HEK293 (cell line): Measurements from ENCODE around the gene TALDO1.
A peak's percentile ranks its signal among the peaks of the same experiment; 100 is the strongest.

ENCODE experiments used
- GLIS1 ChIP-seq: fragments of 450-650 bp; formaldehyde crosslinking; IDR thresholded peaks from 2 replicates; pipeline ENCODE4 v1.5.1; 2016; ENCODE audit warnings: missing biosample characterization, missing genetic modification characterization
- KLF1 ChIP-seq: fragments of 450-650 bp; formaldehyde crosslinking; IDR thresholded peaks from 2 replicates; pipeline ENCODE4 v1.5.1; 2016; ENCODE audit warnings: missing biosample characterization, missing genetic modification characterization
- KLF8 ChIP-seq: fragments of 450-650 bp; formaldehyde crosslinking; IDR thresholded peaks from 2 replicates; pipeline ENCODE4 v1.5.1; 2016; ENCODE audit warnings: missing biosample characterization, missing genetic modification characterization
- KLF9 ChIP-seq: fragments of 450-650 bp; formaldehyde crosslinking; IDR thresholded peaks from 2 replicates; pipeline ENCODE4 v1.5.1; 2016; ENCODE audit warnings: missing biosample characterization, missing genetic modification characterization, low read depth
- SCRT1 ChIP-seq: fragments of 450-650 bp; formaldehyde crosslinking; IDR thresholded peaks from 2 replicates; pipeline ENCODE4 v1.5.1; 2016; ENCODE audit warnings: missing biosample characterization, missing genetic modification characterization, borderline replicate concordance
- SP2 ChIP-seq: fragments of 450-650 bp; formaldehyde crosslinking; IDR thresholded peaks from 2 replicates; pipeline ENCODE4 v1.5.1; 2016; ENCODE audit warnings: missing biosample characterization, missing genetic modification characterization
- SP7 ChIP-seq: fragments of 450-650 bp; formaldehyde crosslinking; IDR thresholded peaks from 2 replicates; pipeline ENCODE4 v1.5.1; 2016; ENCODE audit warnings: missing biosample characterization, missing genetic modification characterization
- ZBTB17 ChIP-seq: fragments of 450-650 bp; formaldehyde crosslinking; IDR thresholded peaks from 2 replicates; pipeline ENCODE4 v1.5.1; 2016; ENCODE audit warnings: missing biosample characterization, missing genetic modification characterization
- ZBTB7A ChIP-seq: fragments of 450-650 bp; formaldehyde crosslinking; IDR thresholded peaks from 2 replicates; pipeline ENCODE4 v1.5.1; 2016; ENCODE audit warnings: low read depth, missing biosample characterization, missing genetic modification characterization
- ZIC2 ChIP-seq: fragments of 450-650 bp; formaldehyde crosslinking; IDR thresholded peaks from 2 replicates; pipeline ENCODE4 v1.5.1; 2016; ENCODE audit warnings: missing biosample characterization, missing genetic modification characterization
- ZNF341 ChIP-seq: fragments of 450-650 bp; formaldehyde crosslinking; IDR thresholded peaks from 2 replicates; pipeline ENCODE4; 2016; ENCODE audit warnings: low read depth, missing biosample characterization, missing genetic modification characterization
- ZNF37A ChIP-seq: fragments of 450-650 bp; IDR thresholded peaks from 2 replicates; pipeline ENCODE4 v1.5.1; 2018; ENCODE audit warnings: missing biosample characterization, missing genetic modification characterization
- ZNF394 ChIP-seq: fragments of 450-650 bp; formaldehyde crosslinking; IDR thresholded peaks from 2 replicates; pipeline ENCODE4 v1.5.1; 2016; ENCODE audit warnings: missing biosample characterization, missing genetic modification characterization, mild to moderate bottlenecking, moderate library complexity, borderline replicate concordance
- ZNF423 ChIP-seq: fragments of 450-650 bp; formaldehyde crosslinking; IDR thresholded peaks from 2 replicates; pipeline ENCODE4 v1.5.1; 2016; ENCODE audit warnings: missing biosample characterization, missing genetic modification characterization
- ZNF510 ChIP-seq: fragments of 450-650 bp; formaldehyde crosslinking; IDR thresholded peaks from 2 replicates; pipeline ENCODE4 v1.5.1; 2018; ENCODE audit warnings: mild to moderate bottlenecking, missing genetic modification characterization, missing biosample characterization; ENCODE audit not compliant: insufficient replicate concordance
- ZNF544 ChIP-seq: fragments of 450-650 bp; formaldehyde crosslinking; IDR thresholded peaks from 2 replicates; pipeline ENCODE4 v1.5.0; 2017; ENCODE audit warnings: missing biosample characterization, missing genetic modification characterization
- ZNF561 ChIP-seq: fragments of 450-650 bp; IDR thresholded peaks from 2 replicates; pipeline ENCODE4 v1.5.1; 2018; ENCODE audit warnings: missing biosample characterization, missing genetic modification characterization, borderline replicate concordance
- ZNF626 ChIP-seq: fragments of 450-650 bp; sonication (Bioruptor Pico); formaldehyde crosslinking; IDR thresholded peaks from 2 replicates; pipeline ENCODE4 v1.5.1; 2018; ENCODE audit warnings: missing biosample characterization, missing genetic modification characterization, inconsistent platforms
- ZNF747 ChIP-seq: fragments of 450-650 bp; formaldehyde crosslinking; IDR thresholded peaks from 2 replicates; pipeline ENCODE4 v1.5.1; 2016; ENCODE audit warnings: missing biosample characterization, missing genetic modification characterization
- TF ChIP-seq, protein P1 (sequence below): fragments of 450-650 bp; formaldehyde crosslinking; IDR thresholded peaks from 2 replicates; pipeline ENCODE4 v1.5.1; 2016; ENCODE audit warnings: missing biosample characterization, missing genetic modification characterization
- TF ChIP-seq, protein P2 (sequence below): sonication (generic); formaldehyde crosslinking; IDR thresholded peaks from 2 replicates; pipeline ENCODE4 v1.8.1; 2022; ENCODE audit warnings: mild to moderate bottlenecking, moderate library complexity, missing genetic modification reagents
- TF ChIP-seq, protein P3 (sequence below): fragments of 450-650 bp; formaldehyde crosslinking; IDR thresholded peaks from 2 replicates; pipeline ENCODE4 v1.5.1; 2016; ENCODE audit warnings: missing biosample characterization, missing genetic modification characterization
- TF ChIP-seq, protein P4 (sequence below): fragments of 450-650 bp; formaldehyde crosslinking; IDR thresholded peaks from 2 replicates; pipeline ENCODE4 v1.5.1; 2017; ENCODE audit warnings: missing biosample characterization, missing genetic modification characterization
- TF ChIP-seq, protein P5 (sequence below): fragments of 450-650 bp; IDR thresholded peaks from 2 replicates; pipeline ENCODE4 v1.5.1; 2018; ENCODE audit warnings: missing biosample characterization, mild to moderate bottlenecking, missing genetic modification characterization
- TF ChIP-seq, protein P6 (sequence below): fragments of 450-650 bp; IDR thresholded peaks from 2 replicates; pipeline ENCODE4 v1.5.1; 2018; ENCODE audit warnings: missing biosample characterization, missing genetic modification characterization

TALDO1 gene

DNA sequence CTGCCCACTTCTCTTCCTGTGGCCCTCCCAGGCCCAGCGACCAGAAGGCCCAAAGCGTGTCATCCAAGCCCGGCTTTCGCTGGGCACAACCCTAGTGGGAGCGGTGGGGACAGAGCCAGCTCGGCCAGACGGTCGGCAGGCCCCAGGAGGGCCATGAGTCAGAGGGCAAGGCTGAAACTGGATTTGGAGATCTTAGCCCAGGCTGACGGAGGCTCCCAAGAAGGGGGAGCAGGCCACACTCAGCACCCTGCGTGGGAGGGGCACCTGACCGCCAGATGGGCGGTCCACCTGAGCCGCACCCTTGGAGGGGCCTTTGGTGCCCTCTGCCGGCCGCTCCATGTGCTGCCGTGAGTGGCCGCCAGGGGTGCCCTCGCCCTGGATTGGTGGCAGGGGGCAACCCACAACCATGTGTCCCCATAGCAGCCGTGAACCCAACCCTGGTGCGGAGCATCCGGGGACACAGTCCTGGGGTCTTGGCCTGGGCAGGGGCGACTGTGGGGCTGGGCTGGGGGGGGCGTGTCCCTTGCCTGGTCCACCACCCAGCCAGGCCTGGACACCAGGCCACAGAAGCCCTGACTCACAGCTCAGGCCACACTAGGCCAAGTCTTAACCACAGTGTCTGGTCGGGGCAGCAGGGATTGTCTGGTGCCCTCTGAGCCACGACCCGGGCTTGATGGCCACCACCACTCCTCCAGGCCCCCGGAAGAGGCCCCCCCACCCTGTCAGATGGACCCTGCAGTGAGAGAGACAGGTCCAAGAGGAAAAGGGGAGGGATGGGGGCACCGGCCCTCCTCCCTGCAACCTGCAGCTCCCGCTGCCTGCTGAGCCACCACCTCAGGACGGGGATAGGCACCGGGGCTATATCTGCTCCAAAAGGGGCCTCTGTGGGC, 19.2 kb upstream of the TALDO1 start (continued):
- TF ChIP-seq, protein P1, sequence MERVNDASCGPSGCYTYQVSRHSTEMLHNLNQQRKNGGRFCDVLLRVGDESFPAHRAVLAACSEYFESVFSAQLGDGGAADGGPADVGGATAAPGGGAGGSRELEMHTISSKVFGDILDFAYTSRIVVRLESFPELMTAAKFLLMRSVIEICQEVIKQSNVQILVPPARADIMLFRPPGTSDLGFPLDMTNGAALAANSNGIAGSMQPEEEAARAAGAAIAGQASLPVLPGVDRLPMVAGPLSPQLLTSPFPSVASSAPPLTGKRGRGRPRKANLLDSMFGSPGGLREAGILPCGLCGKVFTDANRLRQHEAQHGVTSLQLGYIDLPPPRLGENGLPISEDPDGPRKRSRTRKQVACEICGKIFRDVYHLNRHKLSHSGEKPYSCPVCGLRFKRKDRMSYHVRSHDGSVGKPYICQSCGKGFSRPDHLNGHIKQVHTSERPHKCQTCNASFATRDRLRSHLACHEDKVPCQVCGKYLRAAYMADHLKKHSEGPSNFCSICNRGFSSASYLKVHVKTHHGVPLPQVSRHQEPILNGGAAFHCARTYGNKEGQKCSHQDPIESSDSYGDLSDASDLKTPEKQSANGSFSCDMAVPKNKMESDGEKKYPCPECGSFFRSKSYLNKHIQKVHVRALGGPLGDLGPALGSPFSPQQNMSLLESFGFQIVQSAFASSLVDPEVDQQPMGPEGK = peak; percentile 86
- TF ChIP-seq, protein P2, sequence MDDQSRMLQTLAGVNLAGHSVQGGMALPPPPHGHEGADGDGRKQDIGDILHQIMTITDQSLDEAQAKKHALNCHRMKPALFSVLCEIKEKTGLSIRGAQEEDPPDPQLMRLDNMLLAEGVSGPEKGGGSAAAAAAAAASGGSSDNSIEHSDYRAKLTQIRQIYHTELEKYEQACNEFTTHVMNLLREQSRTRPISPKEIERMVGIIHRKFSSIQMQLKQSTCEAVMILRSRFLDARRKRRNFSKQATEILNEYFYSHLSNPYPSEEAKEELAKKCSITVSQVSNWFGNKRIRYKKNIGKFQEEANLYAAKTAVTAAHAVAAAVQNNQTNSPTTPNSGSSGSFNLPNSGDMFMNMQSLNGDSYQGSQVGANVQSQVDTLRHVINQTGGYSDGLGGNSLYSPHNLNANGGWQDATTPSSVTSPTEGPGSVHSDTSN (CRISPR knock-in tag) = no peak
- TF ChIP-seq KLF9 = peak; percentile 83
- TF ChIP-seq ZNF37A (tag by site-specific recombination) = no peak
- peak; percentile 38 for TF ChIP-seq SP2 (tag by site-specific recombination)
- TF ChIP-seq ZNF747 (tag by site-specific recombination) = no peak
- no peak for TF ChIP-seq ZNF510 (tag by site-specific recombination)
- TF ChIP-seq KLF1 = peak; percentile 85
- peak; percentile 37; the same call in 1 of the 2 replicates for TF ChIP-seq SP7
- TF ChIP-seq, protein P3, sequence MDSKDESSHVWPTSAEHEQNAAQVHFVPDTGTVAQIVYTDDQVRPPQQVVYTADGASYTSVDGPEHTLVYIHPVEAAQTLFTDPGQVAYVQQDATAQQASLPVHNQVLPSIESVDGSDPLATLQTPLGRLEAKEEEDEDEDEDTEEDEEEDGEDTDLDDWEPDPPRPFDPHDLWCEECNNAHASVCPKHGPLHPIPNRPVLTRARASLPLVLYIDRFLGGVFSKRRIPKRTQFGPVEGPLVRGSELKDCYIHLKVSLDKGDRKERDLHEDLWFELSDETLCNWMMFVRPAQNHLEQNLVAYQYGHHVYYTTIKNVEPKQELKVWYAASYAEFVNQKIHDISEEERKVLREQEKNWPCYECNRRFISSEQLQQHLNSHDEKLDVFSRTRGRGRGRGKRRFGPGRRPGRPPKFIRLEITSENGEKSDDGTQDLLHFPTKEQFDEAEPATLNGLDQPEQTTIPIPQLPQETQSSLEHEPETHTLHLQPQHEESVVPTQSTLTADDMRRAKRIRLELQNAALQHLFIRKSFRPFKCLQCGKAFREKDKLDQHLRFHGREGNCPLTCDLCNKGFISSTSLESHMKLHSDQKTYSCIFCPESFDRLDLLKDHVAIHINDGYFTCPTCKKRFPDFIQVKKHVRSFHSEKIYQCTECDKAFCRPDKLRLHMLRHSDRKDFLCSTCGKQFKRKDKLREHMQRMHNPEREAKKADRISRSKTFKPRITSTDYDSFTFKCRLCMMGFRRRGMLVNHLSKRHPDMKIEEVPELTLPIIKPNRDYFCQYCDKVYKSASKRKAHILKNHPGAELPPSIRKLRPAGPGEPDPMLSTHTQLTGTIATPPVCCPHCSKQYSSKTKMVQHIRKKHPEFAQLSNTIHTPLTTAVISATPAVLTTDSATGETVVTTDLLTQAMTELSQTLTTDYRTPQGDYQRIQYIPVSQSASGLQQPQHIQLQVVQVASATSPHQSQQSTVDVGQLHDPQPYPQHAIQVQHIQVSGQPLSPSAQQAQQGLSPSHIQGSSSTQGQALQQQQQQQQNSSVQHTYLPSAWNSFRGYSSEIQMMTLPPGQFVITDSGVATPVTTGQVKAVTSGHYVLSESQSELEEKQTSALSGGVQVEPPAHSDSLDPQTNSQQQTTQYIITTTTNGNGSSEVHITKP = 0 out of 2 replicates have a peak, but pooled peaks have one; percentile 17
- TF ChIP-seq KLF8 (tag by site-specific recombination) = peak; percentile 58; the same call in 1 of the 2 replicates
- TF ChIP-seq, protein P4, sequence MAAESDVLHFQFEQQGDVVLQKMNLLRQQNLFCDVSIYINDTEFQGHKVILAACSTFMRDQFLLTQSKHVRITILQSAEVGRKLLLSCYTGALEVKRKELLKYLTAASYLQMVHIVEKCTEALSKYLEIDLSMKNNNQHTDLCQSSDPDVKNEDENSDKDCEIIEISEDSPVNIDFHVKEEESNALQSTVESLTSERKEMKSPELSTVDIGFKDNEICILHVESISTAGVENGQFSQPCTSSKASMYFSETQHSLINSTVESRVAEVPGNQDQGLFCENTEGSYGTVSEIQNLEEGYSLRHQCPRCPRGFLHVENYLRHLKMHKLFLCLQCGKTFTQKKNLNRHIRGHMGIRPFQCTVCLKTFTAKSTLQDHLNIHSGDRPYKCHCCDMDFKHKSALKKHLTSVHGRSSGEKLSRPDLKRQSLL (tag by site-specific recombination) = no peak
- no peak for TF ChIP-seq ZNF626 (tag by site-specific recombination)
- TF ChIP-seq, protein P5, sequence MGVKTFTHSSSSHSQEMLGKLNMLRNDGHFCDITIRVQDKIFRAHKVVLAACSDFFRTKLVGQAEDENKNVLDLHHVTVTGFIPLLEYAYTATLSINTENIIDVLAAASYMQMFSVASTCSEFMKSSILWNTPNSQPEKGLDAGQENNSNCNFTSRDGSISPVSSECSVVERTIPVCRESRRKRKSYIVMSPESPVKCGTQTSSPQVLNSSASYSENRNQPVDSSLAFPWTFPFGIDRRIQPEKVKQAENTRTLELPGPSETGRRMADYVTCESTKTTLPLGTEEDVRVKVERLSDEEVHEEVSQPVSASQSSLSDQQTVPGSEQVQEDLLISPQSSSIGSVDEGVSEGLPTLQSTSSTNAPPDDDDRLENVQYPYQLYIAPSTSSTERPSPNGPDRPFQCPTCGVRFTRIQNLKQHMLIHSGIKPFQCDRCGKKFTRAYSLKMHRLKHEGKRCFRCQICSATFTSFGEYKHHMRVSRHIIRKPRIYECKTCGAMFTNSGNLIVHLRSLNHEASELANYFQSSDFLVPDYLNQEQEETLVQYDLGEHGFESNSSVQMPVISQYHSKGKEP (tag by site-specific recombination) = no peak
- TF ChIP-seq ZIC2 = peak; percentile 36
- no peak for TF ChIP-seq ZNF341 (tag by site-specific recombination)
- TF ChIP-seq ZBTB17 (tag by site-specific recombination) = peak; percentile 28; the same call in 1 of the 2 replicates
- TF ChIP-seq, protein P6, sequence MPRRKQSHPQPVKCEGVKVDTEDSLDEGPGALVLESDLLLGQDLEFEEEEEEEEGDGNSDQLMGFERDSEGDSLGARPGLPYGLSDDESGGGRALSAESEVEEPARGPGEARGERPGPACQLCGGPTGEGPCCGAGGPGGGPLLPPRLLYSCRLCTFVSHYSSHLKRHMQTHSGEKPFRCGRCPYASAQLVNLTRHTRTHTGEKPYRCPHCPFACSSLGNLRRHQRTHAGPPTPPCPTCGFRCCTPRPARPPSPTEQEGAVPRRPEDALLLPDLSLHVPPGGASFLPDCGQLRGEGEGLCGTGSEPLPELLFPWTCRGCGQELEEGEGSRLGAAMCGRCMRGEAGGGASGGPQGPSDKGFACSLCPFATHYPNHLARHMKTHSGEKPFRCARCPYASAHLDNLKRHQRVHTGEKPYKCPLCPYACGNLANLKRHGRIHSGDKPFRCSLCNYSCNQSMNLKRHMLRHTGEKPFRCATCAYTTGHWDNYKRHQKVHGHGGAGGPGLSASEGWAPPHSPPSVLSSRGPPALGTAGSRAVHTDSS (tag by site-specific recombination) = no peak
- TF ChIP-seq GLIS1 (tag by site-specific recombination) = peak; percentile 64
- TF ChIP-seq SCRT1 (tag by site-specific recombination) = no peak
- TF ChIP-seq ZBTB7A = peak; percentile 59; the same call in 1 of the 2 replicates
- no peak for TF ChIP-seq ZNF394 (tag by site-specific recombination)
- TF ChIP-seq ZNF561 = 0 out of 2 replicates have a peak, but pooled peaks have one; percentile 48
- TF ChIP-seq ZNF423 (tag by site-specific recombination) = peak; percentile 43; the same call in 1 of the 2 replicates
- TF ChIP-seq ZNF544 (tag by site-specific recombination) = no peak
